ENCODE results near the gene HOXC13.

Gene HOXC13

GRCh38 chr12:53955036-53955775 is 16.6 kb downstream of the HOXC13 start:
- DNase-seq = no peak

- DNase-seq = no peak
Observed at GRCh38 chr12:53955776-53956250, 17.2 kb downstream of the HOXC13 start.

GRCh38 chr12:53956251-53956887 is 17.7 kb downstream of the HOXC13 start:
- no peak for DNase-seq

DNA sequence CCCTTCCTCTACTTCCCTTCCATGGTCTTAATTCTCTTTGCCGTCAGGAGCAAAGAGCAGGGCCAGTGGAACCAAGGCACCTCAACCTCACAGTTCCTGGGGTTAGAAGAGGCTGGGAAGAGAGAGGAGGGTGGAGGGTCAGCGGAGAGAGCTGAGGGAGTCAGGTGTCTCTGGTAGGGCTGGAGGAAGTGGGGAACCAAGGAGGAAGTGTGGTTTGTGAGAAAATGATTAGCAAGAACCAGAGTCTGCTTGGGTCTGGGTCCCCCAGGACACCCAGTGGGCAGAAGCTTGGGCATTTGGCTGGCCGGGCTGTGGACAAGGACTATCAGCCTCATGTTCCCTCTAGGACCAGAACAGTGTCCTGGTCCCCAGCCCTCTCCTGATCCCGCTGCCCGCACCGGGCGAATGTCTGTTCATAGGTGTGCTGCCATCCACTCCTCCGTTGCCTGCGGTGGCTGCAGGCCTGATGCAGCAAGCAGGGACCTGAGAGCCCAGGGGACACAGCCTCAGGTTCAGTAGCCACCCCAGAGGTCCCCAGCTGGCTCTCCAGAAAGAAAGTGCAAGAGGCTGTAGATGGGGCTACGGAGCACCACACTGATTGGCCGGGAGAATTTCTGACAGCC is 18.4 kb downstream of the HOXC13 start:
- no peak for DNase-seq

- no peak for DNase-seq
Observed at GRCh38 chr12:53958128-53958527, 19.5 kb downstream of the HOXC13 start.

- DNase-seq = no peak
Observed at GRCh38 chr12:53959314-53959713, 20.7 kb downstream of the HOXC13 start.

- DNase-seq = no peak
Observed at GRCh38 chr12:53960187-53961024, 21.8 kb downstream of the HOXC13 start.

DNA sequence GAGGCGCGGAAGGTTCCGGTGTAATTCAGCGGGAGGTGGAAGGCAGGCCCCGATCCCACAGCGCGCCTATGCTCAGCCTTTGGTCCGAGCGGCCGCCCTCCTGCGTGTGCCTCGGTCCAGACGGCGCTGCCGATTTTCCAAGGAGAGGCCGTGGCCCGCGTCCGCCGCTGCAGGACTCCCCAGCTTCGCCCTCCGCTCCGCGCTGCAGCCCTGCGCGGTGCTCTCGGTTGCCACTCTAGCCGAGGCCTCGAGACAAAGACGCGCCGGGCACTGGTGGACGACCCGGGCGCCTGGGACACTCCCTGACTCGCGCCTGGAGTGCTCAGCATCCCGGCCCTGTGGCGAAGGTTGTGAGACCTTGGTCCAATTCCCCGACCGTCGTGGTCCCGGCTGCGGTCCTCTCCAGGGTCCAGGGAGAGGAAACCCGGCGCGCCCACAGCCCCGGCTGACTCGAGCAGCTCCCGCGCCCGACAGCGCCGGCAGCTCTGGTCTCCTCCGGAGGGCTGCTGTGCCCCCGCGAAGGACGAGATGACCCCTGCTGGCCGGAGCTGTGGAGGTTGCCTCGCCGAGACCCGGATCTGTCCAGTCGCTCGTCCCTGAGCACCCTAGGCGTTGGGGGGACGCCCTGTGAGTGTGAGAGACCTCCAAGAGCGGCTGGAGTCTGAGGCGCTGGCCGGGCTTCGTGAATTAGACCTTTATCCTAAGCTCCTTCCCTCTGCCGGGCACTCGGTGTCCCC is 22.6 kb downstream of the HOXC13 start:
- DNase-seq = no peak

GRCh38 chr12:53963005-53963404 is 24.4 kb downstream of the HOXC13 start:
- DNase-seq = no peak

DNA sequence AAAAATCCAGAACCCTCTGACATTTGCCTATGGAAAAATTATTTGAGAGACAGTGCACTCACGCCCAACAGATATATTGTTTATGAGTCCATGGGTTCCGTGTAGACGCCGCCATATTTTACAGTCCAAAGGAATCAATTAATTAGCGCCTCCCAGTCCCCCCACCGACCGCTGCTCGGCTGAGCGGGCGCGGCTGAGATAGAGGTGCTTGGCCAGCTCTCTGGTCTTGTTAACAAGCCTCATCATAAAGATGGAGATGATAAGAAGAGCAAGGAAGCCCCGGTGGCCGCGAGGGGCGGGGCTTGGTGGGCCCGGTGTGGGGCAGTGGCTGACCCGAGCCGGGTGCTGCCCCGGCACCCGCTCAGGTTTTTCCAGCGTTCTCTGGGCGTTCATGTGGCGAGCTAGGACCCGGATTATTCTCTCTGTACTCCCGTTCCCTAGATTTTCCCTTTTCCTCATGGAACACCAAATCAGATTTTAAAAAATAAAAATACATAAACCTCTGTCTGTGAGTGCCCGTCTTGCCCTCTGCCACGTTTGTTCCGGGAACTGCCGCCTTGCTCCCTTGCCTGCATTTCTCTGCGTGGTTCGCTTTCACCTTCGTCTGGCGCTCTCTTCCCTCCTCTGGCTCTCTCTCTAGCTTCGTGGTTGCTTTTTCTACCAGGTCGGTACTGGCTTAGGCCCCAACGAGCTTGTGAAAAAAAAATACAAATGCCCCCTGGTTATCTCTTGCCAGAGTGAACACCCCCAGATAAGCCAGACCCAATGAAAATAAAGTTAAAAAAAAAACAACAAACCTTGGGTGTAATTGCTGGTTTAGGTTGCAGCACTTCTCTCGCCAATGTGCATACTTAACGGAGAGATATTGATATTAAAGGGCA is 25.0 kb downstream of the HOXC13 start:
- no peak for DNase-seq

DNA sequence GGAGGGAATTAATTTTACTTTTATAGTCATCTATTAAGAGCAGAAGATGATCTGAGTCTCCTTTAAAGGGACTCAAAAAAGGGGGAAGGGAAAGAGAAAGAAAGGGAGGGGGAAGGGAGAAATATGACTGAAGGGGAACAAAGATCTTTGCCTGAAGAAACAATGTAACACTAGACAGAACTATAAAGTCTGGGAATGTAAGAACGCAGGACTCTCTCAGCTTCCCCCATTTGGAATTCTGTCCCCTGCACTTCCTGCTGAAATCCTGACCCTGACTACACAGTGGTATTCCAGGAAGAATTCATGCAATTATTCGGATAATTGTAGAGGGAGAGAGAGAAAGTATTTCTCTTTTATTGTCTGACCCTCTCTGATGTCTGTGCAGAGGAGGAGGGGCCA is 25.7 kb downstream of the HOXC13 start:
- no peak for DNase-seq

DNA sequence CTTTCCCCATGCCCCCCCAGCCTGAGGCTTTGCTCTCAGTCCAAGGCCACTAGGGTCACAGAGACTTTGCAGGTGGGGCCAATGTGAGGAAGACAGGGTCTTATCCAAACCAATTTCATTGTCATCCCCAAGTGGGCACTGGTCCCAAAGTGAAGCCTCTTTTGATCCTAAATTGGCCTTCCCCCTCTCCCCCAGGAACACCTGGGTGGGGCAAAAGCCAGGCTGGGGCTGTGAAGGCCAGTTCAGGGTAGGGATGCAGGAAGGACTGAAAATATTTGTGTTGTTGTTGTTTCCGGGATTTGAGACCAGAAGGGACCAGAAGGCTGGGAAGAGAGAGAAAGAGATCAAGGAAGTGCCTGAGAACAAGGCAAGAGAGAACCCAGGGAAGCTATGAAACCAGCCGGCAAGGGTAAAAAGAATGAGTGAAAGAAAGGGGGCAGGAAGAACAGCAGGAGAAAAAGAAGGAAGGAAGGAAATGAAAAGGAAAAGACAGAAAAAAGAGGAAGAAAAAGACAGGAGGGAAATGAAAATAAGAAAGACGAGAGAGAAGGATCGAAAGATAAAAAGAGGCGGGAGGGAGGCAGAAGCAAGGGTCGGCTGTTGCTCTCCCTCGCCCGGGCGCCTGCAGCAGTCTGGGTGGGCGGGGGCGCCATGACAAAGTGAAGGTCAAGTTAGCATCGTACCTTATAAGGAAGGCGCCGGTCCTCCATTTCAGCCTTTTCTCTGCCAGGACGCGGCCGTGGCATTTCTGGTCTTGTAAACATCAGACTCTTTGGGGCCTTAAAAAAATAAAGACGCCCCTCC is 26.9 kb downstream of the HOXC13 start:
- no peak for DNase-seq

DNA sequence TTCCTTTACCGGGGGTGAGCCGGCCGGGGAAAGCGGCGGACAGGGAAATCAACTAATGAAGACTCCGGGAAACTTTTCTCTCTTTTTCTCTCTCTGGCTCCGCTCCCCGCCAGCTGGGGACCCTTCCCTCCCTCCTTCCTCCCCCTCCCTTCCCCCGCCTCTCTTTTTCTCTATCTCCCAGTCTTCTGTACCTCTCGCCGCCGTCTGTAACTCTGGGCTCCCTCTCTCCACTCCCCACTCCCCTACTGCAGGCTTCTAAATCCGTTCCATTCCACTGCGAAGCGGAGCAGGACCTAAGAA is 27.4 kb downstream of the HOXC13 start:
- DNase-seq = no peak

DNA sequence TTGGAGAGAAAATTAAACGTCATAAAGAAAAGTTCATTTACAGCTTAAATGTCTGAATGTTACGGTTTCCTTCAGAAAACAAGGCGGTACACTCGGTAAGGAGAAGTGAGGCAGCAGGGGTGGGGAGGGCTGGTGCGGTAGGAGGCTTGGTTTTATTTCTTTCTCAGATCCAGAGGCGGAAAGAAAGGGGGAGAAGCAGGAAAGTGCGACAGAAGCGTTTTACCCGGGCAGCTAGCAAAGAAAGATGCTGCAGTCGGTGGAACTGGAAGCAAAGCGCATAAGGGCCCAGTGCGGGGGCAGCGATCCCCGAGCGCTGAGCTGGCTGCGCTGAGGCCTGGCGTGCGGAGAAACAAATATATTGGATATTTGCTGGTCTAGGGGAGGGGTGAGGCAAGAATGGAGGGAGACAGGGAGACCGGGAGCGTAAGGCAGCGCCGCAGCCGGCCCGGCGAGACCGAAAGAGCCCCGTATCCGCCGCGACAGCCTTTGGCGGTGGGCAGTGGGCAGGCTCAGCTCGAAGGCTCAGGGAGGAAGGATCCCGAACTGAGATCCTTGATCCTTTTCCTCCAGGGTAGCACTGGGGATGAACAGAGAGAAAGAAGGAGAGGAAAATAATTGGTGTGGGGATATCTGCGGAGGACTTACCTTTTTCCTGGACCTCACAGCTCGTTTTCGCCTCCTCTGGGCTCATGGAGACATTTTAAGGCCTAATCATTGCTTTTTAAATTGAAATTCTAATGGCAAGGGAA is 27.9 kb downstream of the HOXC13 start:
- no peak for DNase-seq

DNA sequence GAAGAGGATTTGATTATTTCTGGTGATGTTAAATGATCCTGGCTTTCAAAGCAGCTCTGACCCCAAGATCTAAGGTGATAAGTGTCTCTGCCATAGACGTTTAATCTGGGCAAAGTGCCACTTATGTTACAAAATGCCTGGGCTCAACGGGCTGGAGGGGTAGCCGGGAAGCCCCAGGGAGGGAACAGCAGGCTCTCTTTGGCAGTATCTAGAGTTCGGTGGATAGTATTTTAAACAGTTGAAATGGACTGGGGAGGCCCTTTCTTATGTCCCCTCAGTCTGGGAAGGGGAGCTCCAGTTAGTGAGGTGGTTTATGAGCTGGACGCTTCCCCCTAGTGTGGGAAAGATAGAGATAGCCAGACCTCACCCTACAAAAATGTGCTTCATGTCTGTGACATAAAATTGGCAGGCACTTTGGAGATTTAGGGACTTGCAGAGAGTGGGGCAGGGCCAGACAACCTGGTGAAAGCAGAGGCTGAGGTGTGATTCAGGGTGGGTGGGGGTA is 28.8 kb downstream of the HOXC13 start:
- DNase-seq = no peak

DNA sequence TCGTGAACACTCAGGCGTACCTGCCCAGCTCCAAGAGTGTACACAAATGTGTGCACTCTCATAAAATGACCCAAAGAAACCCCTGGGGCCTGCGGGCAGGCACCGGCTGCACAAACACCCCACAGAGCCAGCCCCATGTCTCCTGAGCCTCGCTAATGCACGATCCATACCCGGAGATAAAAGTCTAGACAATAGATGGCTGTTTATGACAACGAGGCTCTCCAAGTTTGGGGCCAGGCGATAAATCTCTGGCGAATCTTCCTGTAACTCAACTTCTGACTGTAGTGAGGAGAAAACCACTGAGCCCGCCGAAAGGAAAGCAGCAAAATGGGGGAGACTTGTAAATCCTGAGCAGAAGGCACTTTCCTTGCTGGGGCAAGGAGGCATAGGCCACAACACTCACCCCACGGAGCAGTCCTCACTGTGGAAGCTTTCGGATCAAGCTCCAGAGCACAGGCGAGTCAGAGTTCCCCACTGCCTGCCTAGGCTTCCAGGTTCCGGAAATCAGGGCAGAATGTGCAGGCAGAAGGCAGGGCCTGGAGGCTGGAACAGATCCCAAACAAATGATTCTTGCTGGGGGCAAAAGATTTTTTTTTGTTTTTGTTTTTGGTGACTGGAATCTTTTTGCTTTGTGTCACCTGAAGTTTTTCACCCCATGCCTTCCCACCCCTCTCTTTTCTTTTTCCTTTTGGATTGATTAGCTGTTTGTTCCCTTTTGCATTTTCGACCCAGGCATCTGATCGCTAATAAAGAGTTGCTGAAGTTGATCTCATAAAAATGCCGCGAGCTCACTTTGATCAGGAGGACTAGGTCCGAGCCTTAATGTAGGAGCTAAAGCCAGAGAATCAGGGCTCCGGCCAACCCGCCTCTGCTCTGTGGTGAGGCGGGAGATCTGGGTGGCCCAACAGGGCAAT is 29.8 kb downstream of the HOXC13 start:
- DNase-seq = no peak

DNA sequence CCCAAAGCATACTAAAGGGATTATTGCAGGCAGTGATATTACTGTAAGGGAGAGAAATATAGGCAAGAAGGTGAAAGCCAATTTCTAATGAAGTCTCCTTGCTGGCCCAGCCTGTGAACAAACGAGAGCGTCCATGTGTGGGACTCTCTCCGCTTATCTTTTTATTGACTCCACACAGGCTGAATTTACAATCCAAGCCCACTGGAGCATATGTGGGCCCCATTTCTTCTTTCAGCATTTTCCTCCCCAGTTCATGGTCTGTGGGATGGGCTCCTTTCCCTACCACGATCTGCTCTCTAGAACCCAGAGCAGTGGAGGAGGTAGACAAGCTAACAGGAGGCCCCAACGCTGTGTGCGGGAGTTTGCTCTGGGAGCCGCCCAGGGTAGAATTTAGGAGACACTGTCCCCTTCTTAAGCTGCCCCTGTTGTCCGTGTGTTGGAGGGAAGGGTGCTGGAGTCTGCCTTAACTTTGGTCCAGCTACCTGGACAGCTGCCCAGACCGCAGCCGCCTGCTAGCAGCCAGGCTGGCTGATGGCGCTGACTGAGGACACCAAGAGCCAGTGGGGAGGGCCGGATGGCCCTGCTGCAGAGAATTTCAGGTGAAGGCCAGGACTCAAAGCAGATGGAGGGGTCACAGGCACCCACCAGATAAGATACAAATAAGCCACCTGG is 31.1 kb downstream of the HOXC13 start:
- no peak for DNase-seq

GRCh38 chr12:53970451-53970850 is 31.8 kb downstream of the HOXC13 start:
- DNase-seq = no peak
